Measurements from ENCODE around the gene INCA1.

DNA sequence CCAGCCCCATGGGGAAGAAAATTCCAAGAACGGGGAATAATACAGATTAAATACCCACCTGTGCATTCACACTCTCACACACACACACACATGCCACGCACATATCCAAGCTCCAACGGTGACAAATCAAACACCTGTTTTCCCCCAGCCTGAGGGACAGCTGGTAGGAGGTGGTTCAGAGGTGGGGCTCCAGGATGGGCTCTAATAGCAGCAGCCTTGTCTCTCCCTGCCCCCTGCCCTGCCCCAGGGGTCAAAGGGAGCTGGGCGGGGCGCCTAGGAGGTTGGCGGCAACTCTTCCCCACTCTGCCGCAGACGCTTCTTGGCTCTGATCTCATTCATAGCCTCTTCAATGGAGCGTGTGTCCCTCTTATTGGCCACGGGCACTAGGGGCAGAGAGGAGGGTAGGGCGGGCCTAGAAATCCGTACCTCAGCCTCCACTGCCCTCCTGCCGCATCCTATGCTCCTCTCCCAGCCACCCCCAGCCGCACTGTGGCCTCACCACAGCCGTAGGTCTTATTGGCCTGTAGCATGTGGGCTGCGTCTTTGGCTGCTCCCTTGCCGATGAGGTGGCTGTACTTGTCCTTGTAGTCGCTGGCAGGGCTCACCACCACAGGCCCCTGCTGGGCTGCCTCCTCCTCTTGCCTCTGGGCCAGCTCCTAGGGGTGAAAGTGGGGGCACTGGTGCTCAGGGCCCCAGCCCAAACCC, 37.9 kb downstream of the INCA1 start:
- TF ChIP-seq POLR2AphosphoS5 (IDR thresholded peaks at IDR 0.05; ENCODE audit: borderline replicate concordance, low read depth, low read length) (no peak), EZH2 (IDR thresholded peaks at IDR 0.05) (no peak), FOXP2 (optimal IDR thresholded peaks at IDR 0.05; ENCODE audit: control extremely low read depth, extremely low read length, insufficient read depth) (no peak)

Measured in SK-N-MC (cell line).